ENCODE measurements around the gene CAPN5. TPM values are rescaled to one million over a fixed set of nuclear protein-coding genes. Genes with fewer than 3 reads are reported as not detected.

Gene CAPN5
- total and polyA plus RNA-seq, 4 donors, result 6.5 to 25.8 (median 18.2) TPM

DNA sequence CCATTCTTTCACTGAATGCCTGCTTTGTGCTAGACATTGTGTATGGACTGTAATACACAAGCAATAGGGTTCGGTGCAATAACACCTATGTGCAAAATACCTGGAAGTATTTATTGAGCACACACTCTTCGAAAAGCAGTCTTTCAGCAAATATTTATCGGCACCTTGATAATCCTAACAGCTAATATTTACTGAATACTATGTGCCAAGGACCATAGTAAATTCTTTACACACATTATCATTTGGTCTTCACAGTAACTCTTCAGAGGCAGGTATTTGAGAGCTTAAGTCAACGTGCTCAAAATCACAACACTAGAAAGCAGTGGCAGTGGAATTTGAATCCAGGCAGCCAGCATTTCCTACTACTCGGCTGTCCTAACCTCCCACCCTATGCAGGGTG lies 30.4 kb upstream of the CAPN5 start:
- no peak overlapping the region for H3K4me3 ChIP-seq (ENCODE audit: low read depth in 1 of 3, low read length in 3 of 3)
- no peak overlapping the region for H3K9ac ChIP-seq (ENCODE audit: low read depth in 1 of 2, low read length in 2 of 2)
- no peak for TF ChIP-seq RAD21 (IDR thresholded peaks at IDR 0.05)
- TF ChIP-seq, protein P1, sequence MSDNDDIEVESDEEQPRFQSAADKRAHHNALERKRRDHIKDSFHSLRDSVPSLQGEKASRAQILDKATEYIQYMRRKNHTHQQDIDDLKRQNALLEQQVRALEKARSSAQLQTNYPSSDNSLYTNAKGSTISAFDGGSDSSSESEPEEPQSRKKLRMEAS (IDR thresholded peaks at IDR 0.05), result no peak
- TF ChIP-seq, protein P2, sequence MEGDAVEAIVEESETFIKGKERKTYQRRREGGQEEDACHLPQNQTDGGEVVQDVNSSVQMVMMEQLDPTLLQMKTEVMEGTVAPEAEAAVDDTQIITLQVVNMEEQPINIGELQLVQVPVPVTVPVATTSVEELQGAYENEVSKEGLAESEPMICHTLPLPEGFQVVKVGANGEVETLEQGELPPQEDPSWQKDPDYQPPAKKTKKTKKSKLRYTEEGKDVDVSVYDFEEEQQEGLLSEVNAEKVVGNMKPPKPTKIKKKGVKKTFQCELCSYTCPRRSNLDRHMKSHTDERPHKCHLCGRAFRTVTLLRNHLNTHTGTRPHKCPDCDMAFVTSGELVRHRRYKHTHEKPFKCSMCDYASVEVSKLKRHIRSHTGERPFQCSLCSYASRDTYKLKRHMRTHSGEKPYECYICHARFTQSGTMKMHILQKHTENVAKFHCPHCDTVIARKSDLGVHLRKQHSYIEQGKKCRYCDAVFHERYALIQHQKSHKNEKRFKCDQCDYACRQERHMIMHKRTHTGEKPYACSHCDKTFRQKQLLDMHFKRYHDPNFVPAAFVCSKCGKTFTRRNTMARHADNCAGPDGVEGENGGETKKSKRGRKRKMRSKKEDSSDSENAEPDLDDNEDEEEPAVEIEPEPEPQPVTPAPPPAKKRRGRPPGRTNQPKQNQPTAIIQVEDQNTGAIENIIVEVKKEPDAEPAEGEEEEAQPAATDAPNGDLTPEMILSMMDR (IDR thresholded peaks at IDR 0.05; ENCODE audit: low read depth, low read length, missing input control), result no peak
- TF ChIP-seq JUND (IDR thresholded peaks at IDR 0.05), result no peak
- TF ChIP-seq HNF4A (conservative IDR thresholded peaks at IDR 0.05), result no peak
- TF ChIP-seq SP1 (IDR thresholded peaks at IDR 0.05), result no peak
- TF ChIP-seq, protein P3, sequence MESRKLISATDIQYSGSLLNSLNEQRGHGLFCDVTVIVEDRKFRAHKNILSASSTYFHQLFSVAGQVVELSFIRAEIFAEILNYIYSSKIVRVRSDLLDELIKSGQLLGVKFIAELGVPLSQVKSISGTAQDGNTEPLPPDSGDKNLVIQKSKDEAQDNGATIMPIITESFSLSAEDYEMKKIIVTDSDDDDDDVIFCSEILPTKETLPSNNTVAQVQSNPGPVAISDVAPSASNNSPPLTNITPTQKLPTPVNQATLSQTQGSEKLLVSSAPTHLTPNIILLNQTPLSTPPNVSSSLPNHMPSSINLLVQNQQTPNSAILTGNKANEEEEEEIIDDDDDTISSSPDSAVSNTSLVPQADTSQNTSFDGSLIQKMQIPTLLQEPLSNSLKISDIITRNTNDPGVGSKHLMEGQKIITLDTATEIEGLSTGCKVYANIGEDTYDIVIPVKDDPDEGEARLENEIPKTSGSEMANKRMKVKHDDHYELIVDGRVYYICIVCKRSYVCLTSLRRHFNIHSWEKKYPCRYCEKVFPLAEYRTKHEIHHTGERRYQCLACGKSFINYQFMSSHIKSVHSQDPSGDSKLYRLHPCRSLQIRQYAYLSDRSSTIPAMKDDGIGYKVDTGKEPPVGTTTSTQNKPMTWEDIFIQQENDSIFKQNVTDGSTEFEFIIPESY (IDR thresholded peaks at IDR 0.05), result no peak
- no peak for TF ChIP-seq FOXA1 (IDR thresholded peaks at IDR 0.05)
- TF ChIP-seq FOXA2 (IDR thresholded peaks at IDR 0.05), result no peak
- TF ChIP-seq, protein P4, sequence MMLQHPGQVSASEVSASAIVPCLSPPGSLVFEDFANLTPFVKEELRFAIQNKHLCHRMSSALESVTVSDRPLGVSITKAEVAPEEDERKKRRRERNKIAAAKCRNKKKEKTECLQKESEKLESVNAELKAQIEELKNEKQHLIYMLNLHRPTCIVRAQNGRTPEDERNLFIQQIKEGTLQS (IDR thresholded peaks at IDR 0.05), result no peak
- no peak for TF ChIP-seq TAF1 (conservative IDR thresholded peaks at IDR 0.05)
- TF ChIP-seq, protein P5, sequence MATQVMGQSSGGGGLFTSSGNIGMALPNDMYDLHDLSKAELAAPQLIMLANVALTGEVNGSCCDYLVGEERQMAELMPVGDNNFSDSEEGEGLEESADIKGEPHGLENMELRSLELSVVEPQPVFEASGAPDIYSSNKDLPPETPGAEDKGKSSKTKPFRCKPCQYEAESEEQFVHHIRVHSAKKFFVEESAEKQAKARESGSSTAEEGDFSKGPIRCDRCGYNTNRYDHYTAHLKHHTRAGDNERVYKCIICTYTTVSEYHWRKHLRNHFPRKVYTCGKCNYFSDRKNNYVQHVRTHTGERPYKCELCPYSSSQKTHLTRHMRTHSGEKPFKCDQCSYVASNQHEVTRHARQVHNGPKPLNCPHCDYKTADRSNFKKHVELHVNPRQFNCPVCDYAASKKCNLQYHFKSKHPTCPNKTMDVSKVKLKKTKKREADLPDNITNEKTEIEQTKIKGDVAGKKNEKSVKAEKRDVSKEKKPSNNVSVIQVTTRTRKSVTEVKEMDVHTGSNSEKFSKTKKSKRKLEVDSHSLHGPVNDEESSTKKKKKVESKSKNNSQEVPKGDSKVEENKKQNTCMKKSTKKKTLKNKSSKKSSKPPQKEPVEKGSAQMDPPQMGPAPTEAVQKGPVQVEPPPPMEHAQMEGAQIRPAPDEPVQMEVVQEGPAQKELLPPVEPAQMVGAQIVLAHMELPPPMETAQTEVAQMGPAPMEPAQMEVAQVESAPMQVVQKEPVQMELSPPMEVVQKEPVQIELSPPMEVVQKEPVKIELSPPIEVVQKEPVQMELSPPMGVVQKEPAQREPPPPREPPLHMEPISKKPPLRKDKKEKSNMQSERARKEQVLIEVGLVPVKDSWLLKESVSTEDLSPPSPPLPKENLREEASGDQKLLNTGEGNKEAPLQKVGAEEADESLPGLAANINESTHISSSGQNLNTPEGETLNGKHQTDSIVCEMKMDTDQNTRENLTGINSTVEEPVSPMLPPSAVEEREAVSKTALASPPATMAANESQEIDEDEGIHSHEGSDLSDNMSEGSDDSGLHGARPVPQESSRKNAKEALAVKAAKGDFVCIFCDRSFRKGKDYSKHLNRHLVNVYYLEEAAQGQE (IDR thresholded peaks at IDR 0.05), result no peak
- no peak for TF ChIP-seq GABPA (IDR thresholded peaks at IDR 0.05 in 1 of 2, conservative IDR thresholded peaks at IDR 0.05 in 1 of 2)
- no peak for TF ChIP-seq NR2F2 (IDR thresholded peaks at IDR 0.05)
- TF ChIP-seq YY1 (IDR thresholded peaks at IDR 0.05), result no peak
- TF ChIP-seq RXRA (IDR thresholded peaks at IDR 0.05), result no peak
- no peak for TF ChIP-seq HNF4G (IDR thresholded peaks at IDR 0.05)
- TF ChIP-seq EGR1 (IDR thresholded peaks at IDR 0.05; ENCODE audit: low read depth in 2 of 2), result no peak
- 26% methylated on average over 5 of the region's 5 CpGs for WGBS
- no peak for DNase-seq (ENCODE audit: low spot score)
- H3K27me3 ChIP-seq (ENCODE audit: control insufficient read depth in 4 of 4, insufficient read depth in 4 of 4, low read length in 3 of 4), result peaks cover 0 to 7% (median 1%) of the 10 kb centered on the region in 4 donors
- no peaks in the 10 kb centered on the region for H3K36me3 ChIP-seq (ENCODE audit: control insufficient read depth in 4 of 4, insufficient read depth in 3 of 4, low read depth in 1 of 4, low read length in 3 of 4)
- peaks cover 0 to 12% (median 3%) of the 10 kb centered on the region in 4 donors for H3K4me1 ChIP-seq (ENCODE audit: control insufficient read depth in 4 of 4, insufficient read depth in 4 of 4, low read length in 3 of 4)
- H3K27ac ChIP-seq (ENCODE audit: low read depth in 1 of 2, low read length in 2 of 2), result no peak overlapping the region
- H3K9me3 ChIP-seq (ENCODE audit: control insufficient read depth in 4 of 4, low read length in 3 of 4), result no peaks in the 10 kb centered on the region

Measured in liver (tissue), 9 donors.